Right atrium auricular region (tissue), 2 donors: ENCODE data around the gene SSTR5. TPM values are rescaled to one million over a fixed set of nuclear protein-coding genes. Genes with fewer than 3 reads are reported as not detected.

Experiments used
- DNase-seq: peaks from one replicate; pipeline ENCODE4 v3.0.0-alpha.2; 2019; ENCODE audit warnings: low spot score
- H3K27ac ChIP-seq, 2 donors: fragments of 200-600 bp; sonication (generic); 1 replicate in 1 of 2; 2 replicates in 1 of 2; pipeline ENCODE4 v1.5.1; 2016 to 2019
- H3K27me3 ChIP-seq, 2 donors: fragments of 200-600 bp; sonication (generic); one replicate each; pipeline versions ENCODE4 v1.5.1 to v1.6.0; 2017 to 2019
- H3K36me3 ChIP-seq: fragments of 200-600 bp; sonication (generic); one replicate; pipeline ENCODE4 v1.5.1; 2016
- H3K4me1 ChIP-seq, 2 donors: fragments of 200-600 bp; sonication (generic); one replicate each; pipeline versions ENCODE4 v1.5.1 to v1.6.0; 2017 to 2019
- H3K4me3 ChIP-seq, 2 donors: fragments of 200-600 bp; sonication (generic); 1 replicate in 1 of 2; 2 replicates in 1 of 2; pipeline ENCODE4 v1.5.1; 2017 to 2019; ENCODE audit warnings: mild to moderate bottlenecking in 1 of 2, moderate library complexity in 1 of 2
- H3K9me3 ChIP-seq, 2 donors: fragments of 200-600 bp; sonication (generic); one replicate each; pipeline ENCODE4 v1.5.1; 2019
- CTCF ChIP-seq, 2 donors: fragments of 200-600 bp; sonication (generic); IDR thresholded peaks; one replicate each; pipeline ENCODE4 v1.5.1; 2019; ENCODE audit warnings: antibody characterized with exemption in 2 of 2
- total RNA-seq, 2 donors: library from RNA; depleted of rRNA; stranded (reverse); fragments of >200 nt; gene quantifications; one replicate each; pipeline ENCODE4 v1.1.0, GENCODE V29; 2016

Gene SSTR5
- total RNA-seq, 2 donors from 2014 or later, result 2.7 to 14.1 TPM

DNA sequence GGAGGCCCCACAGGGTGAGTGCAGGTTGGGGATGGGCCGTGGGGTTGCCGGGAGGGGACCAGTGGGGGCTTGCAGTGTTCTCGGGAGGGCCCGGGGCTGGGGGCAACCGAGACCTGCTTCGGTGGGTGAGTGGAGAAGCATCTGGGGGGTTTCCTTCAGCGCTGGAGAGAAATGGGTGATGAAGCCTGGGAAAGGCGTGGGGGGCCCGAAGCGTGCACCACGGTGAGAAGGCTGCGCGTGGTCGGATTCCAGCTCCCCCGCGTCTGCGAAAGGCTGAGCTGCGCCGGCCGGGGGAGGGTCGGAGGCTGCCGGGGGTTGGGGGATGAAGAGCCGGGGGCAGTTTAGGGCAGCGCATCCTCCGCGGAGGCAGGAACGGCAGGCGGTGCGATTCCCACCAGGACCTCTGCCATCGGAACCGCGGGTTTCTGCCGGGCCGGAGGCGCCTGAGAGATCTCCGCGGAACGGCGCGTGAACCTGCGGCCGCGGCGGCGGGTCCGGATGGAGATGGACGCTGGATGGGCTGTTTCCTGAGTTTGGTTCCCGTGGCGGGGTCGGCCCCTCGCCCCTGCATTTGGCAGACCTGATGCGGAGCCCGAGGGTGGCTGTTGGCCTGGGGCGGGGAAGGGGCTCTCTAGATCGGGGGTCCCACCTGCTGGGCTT, 6.9 kb upstream of the SSTR5 start:
- Histone ChIP-seq H3K4me1 (peaks cover 0 to under 1% of the 10 kb centered on the region in 2 donors), H3K36me3 (no peaks in the 10 kb centered on the region), H3K27ac (no peak overlapping the region), H3K4me3 (no peak overlapping the region), H3K27me3 (no peaks in the 10 kb centered on the region), H3K9me3 (no peaks in the 10 kb centered on the region)
- DNase-seq, result no peak
- TF ChIP-seq CTCF (IDR thresholded peaks at IDR 0.05), result no peak

GRCh38 chr16:1066584-1067172, 5.9 kb upstream of the SSTR5 start:
- Histone ChIP-seq H3K4me3 (no peak overlapping the region), H3K9me3 (no peaks in the 10 kb centered on the region), H3K36me3 (no peaks in the 10 kb centered on the region), H3K27ac (no peak overlapping the region), H3K4me1 (peaks cover 0 to 3% of the 10 kb centered on the region in 2 donors), H3K27me3 (peaks cover 0 to 10% of the 10 kb centered on the region in 2 donors)
- TF ChIP-seq CTCF (IDR thresholded peaks at IDR 0.05), result no peak
- DNase-seq, result no peak

GRCh38 chr16:1067629-1068028, 4.9 kb upstream of the SSTR5 start:
- Histone ChIP-seq H3K27ac (no peak overlapping the region), H3K4me3 (no peak overlapping the region), H3K27me3 (peaks cover 0 to 19% of the 10 kb centered on the region in 2 donors), H3K36me3 (no peaks in the 10 kb centered on the region), H3K4me1 (peaks cover 0 to 3% of the 10 kb centered on the region in 2 donors), H3K9me3 (no peaks in the 10 kb centered on the region)
- no peak for TF ChIP-seq CTCF (IDR thresholded peaks at IDR 0.05)
- DNase-seq, result no peak

DNA sequence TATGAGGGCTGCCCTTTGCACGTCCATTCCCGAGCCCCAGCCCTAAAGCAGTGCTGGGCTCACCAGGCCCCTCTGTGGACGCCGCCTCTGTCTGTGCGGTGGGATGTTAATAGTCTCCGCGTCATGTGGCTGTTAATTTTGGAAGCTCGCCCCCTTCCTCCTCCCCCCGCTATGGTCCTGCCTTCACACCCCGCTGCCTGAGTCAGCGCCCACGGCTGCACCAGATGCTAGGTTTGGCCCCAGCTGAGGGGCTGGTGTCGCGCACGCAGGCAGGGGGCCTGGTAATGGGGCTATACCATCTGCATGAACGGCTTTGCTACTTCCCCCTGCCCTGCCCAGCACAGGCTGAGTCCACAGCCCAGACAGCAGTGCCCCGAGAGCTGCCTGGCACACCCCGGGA, 4.1 kb upstream of the SSTR5 start:
- Histone ChIP-seq H3K4me1 (peaks cover 0 to 3% of the 10 kb centered on the region in 2 donors), H3K4me3 (no peak overlapping the region), H3K36me3 (no peaks in the 10 kb centered on the region), H3K27ac (no peak overlapping the region), H3K27me3 (peaks cover 0 to 26% of the 10 kb centered on the region in 2 donors), H3K9me3 (no peaks in the 10 kb centered on the region)
- no peak for DNase-seq
- TF ChIP-seq CTCF (IDR thresholded peaks at IDR 0.05), result no peak

GRCh38 chr16:1069154-1069553, 3.4 kb upstream of the SSTR5 start:
- Histone ChIP-seq H3K27me3 (peaks cover 0 to 26% of the 10 kb centered on the region in 2 donors), H3K27ac (no peak overlapping the region)
- no peak for TF ChIP-seq CTCF (IDR thresholded peaks at IDR 0.05)

More at GRCh38 chr16:1069154-1069553, 3.4 kb upstream of the SSTR5 start:
- Histone ChIP-seq H3K4me1 (peaks cover 0 to 3% of the 10 kb centered on the region in 2 donors), H3K36me3 (no peaks in the 10 kb centered on the region), H3K9me3 (no peaks in the 10 kb centered on the region), H3K4me3 (no peak overlapping the region)
- no peak for DNase-seq
